Measurements from ENCODE around the gene YIPF6. TPM values are rescaled to one million over a fixed set of nuclear protein-coding genes. Genes with fewer than 3 reads are reported as not detected.

Gene YIPF6
- total and polyA plus RNA-seq, 9 of the 15 experiments (the other 6 are each of a cell fraction or from before 2014, with no cell fraction given), result 7.7 to 44.2 (median 22.4) TPM

- CTCF ChIA-PET (ENCODE audit: low intra/inter-chr PET ratio), result no interaction called here
- H3K27ac ChIP-seq (ENCODE audit: extremely low read depth, low read depth, low read length), result no peak overlapping the region
- H3K9me3 ChIP-seq (replicated peaks; ENCODE audit: control insufficient read depth, insufficient read depth, low read depth, low read length), result no peaks in the 10 kb centered on the region
- no peak overlapping the region for H3K4me3 ChIP-seq
- H3K4me2 ChIP-seq (ENCODE audit: insufficient read depth, low read length), result no peak overlapping the region
- no peak overlapping the region for H2AFZ ChIP-seq (ENCODE audit: low read depth, low read length)
- no peak for ATAC-seq
- TF ChIP-seq ATF3 (IDR thresholded peaks at IDR 0.05), result 0 out of 2 replicates have a peak, but pooled peaks have one; percentile 20
- no peak for TF ChIP-seq ATF3 (CRISPR knock-in tag; conservative IDR thresholded peaks at IDR 0.05)
- no peak for TF ChIP-seq RERE (CRISPR knock-in tag; IDR thresholded peaks at IDR 0.05; ENCODE audit: borderline replicate concordance)
- no peak for FAIRE-seq
- H3K9me1 ChIP-seq (ENCODE audit: control insufficient read depth, insufficient read depth, low read length), result no peaks in the 10 kb centered on the region
- no TSS peak for BruUV-seq (replicated peaks)
- POLR2A ChIA-PET, result interaction anchor here (0.8 kb wide), 1 partner anchor 11 kb away, joined by 3 read pairs; no protein-coding TSS in a partner anchor
- no peak for DNase-seq (ENCODE audit: extremely low read depth in 1 of 4, low spot score in 3 of 4)
- no peaks in the 10 kb centered on the region for H4K20me1 ChIP-seq (replicated peaks; ENCODE audit: control insufficient read depth, insufficient read depth, low read length)
- no peaks in the 10 kb centered on the region for H3K27me3 ChIP-seq (ENCODE audit: control insufficient read depth in 2 of 2, insufficient read depth in 2 of 2, low read length in 2 of 2)
- intact Hi-C loops (cut with micrococcal nuclease) (loop anchor here (5.0 kb wide), 3 partner anchors 232 to 282 kb away; no protein-coding TSS in a partner anchor), in situ Hi-C loops (cut with MboI) (loop anchor here (5.0 kb wide), 1 partner anchor 267 kb away; no protein-coding TSS in a partner anchor)
- 47% methylated on average over 4 of the region's 4 CpGs for WGBS (ENCODE audit: insufficient coverage, low coverage, missing lambda C conversion rate)
- no peaks in the 10 kb centered on the region for H3K36me3 ChIP-seq (ENCODE audit: control insufficient read depth, insufficient read depth, low read length)
- no peaks in the 10 kb centered on the region for H3K4me1 ChIP-seq (replicated peaks in 1 of 2; ENCODE audit: control insufficient read depth in 2 of 2, insufficient read depth in 2 of 2, low read length in 2 of 2)
- H3K9ac ChIP-seq (ENCODE audit: insufficient read depth in 1 of 2, low read depth in 2 of 2, low read length in 2 of 2), result no peak overlapping the region
- no peaks in the 10 kb centered on the region for H3K79me2 ChIP-seq (ENCODE audit: control insufficient read depth, insufficient read depth, low read length)
Measured at GRCh38 chrX:68464796-68465195, 34.1 kb upstream of the YIPF6 start.

Measured in K562 (cell line).